ENCODE data around the gene KIF1B. TPM values are rescaled to one million over a fixed set of nuclear protein-coding genes. Genes with fewer than 3 reads are reported as not detected.
A peak's percentile ranks its signal among the peaks of the same experiment; 100 is the strongest.

The KIF1B gene
- total RNA-seq, 1 experiment from 2014 or later: 57.7 TPM

- H3K4me2 ChIP-seq (ENCODE audit: insufficient read depth, insufficient read length, low read length): no peak overlapping the region
- no peaks in the 10 kb centered on the region for H3K4me1 ChIP-seq (ENCODE audit: insufficient read depth, low read length)
- DNase-seq: no peak
- Mint-ChIP-seq H3K36me3 (ENCODE audit: insufficient read depth in 1 of 3, low read depth in 3 of 3) (peaks cover 25 to 64% (median 59%) of the 10 kb centered on the region in 3 experiments; a peak in 6 of 7 replicates), H3K27me3 (ENCODE audit: low read depth) (no peaks in the 10 kb centered on the region), H3K9me3 (no peaks in the 10 kb centered on the region), H3K27ac (peak overlapping the region in 1 of 3 experiments; percentile 34; a peak in 1 of 7 replicates), H3K4me1 (no peaks in the 10 kb centered on the region), H3K4me3 (no peak overlapping the region)
- H2AFZ ChIP-seq (ENCODE audit: low read length): no peak overlapping the region
- no peaks in the 10 kb centered on the region for H4K20me1 ChIP-seq (ENCODE audit: control insufficient read depth, insufficient read depth, insufficient read length)
- no peaks in the 10 kb centered on the region for H3K9me3 ChIP-seq (ENCODE audit: control insufficient read depth, low read depth, low read length)
- no CpG with 5 or more reads among the region's 3 CpGs for WGBS (ENCODE audit: extremely low coverage, insufficient read length, low lambda C conversion rate)
- no peak overlapping the region for H3K56ac ChIP-seq (ENCODE audit: insufficient read length, low read depth, low read length)
- no peak overlapping the region for H4K8ac ChIP-seq (replicated peaks; ENCODE audit: insufficient read length, low read depth, low read length)
- H3K23me2 ChIP-seq (ENCODE audit: insufficient read length, low read depth, low read length, poor library complexity, severe bottlenecking): no peaks in the 10 kb centered on the region
- no peak overlapping the region for H2BK12ac ChIP-seq (ENCODE audit: insufficient read length, low read depth, low read length)
- H3K27me3 ChIP-seq (ENCODE audit: insufficient read depth, low read length): no peaks in the 10 kb centered on the region
- H3K79me2 ChIP-seq (ENCODE audit: insufficient read depth, low read length): no peaks in the 10 kb centered on the region
- no peak overlapping the region for H3K18ac ChIP-seq (ENCODE audit: insufficient read length, low read depth, low read length)
- H3K4ac ChIP-seq (ENCODE audit: low read depth, low read length): no peak overlapping the region
- H3K9ac ChIP-seq (ENCODE audit: extremely low read depth, insufficient read length, low read length): no peak overlapping the region
- no peak overlapping the region for H4K91ac ChIP-seq (ENCODE audit: insufficient read length, low read depth, low read length)
- no peaks in the 10 kb centered on the region for H3K79me1 ChIP-seq (ENCODE audit: insufficient read depth, low read depth, low read length, poor library complexity, severe bottlenecking)
- H4K5ac ChIP-seq (ENCODE audit: insufficient read length, low read depth, low read length): no peak overlapping the region
- H3T11ph ChIP-seq (ENCODE audit: low read length): no peak overlapping the region
- no peak overlapping the region for H2BK20ac ChIP-seq (ENCODE audit: low read depth, low read length, poor library complexity, severe bottlenecking)
- H2BK15ac ChIP-seq (ENCODE audit: low read depth, low read length): no peak overlapping the region
- no peak overlapping the region for H2BK120ac ChIP-seq (ENCODE audit: low read depth, low read length, poor library complexity, severe bottlenecking)
- H2BK5ac ChIP-seq (ENCODE audit: insufficient read length, low read length): no peak overlapping the region
- no peak overlapping the region for H3K27ac ChIP-seq (ENCODE audit: insufficient read length, low read depth, low read length)
- no peak overlapping the region for H3K14ac ChIP-seq (ENCODE audit: insufficient read depth, low read length)
- no peak for TF ChIP-seq CTCF (conservative IDR thresholded peaks at IDR 0.05)
- no peak overlapping the region for H3K23ac ChIP-seq (ENCODE audit: insufficient read length, low read depth, low read length)
- no peak overlapping the region for H2AK5ac ChIP-seq (ENCODE audit: insufficient read length, low read length)
Observed at GRCh38 chr1:10265900-10266299, 55.5 kb downstream of the KIF1B start.
